Renal cortical epithelial cell (primary cell): ENCODE results near the gene AKAP8L. TPM values are rescaled to one million over a fixed set of nuclear protein-coding genes. Genes with fewer than 3 reads are reported as not detected.
"Not testable (repeated sequence)": the region's sequence is repeated elsewhere in the genome, so short reads cannot be mapped to it uniquely, and the experiment has no call there.

Experiments
- DNase-seq: peaks from one replicate; pipeline ENCODE4 v3.0.0-alpha.2; 2011; ENCODE audit warnings: low read depth
- total RNA-seq: library from RNA; depleted of rRNA; stranded (reverse); fragments of >200 nt; gene quantifications from 2 replicates; pipeline ENCODE4 v1.2.3, GENCODE V29; 2014

The AKAP8L gene
- total RNA-seq, 1 donor from 2014 or later: 80.6 TPM

GRCh38 chr19:15360015-15360414, 58.8 kb downstream of the AKAP8L start:
- not testable (repeated sequence) for DNase-seq

DNA sequence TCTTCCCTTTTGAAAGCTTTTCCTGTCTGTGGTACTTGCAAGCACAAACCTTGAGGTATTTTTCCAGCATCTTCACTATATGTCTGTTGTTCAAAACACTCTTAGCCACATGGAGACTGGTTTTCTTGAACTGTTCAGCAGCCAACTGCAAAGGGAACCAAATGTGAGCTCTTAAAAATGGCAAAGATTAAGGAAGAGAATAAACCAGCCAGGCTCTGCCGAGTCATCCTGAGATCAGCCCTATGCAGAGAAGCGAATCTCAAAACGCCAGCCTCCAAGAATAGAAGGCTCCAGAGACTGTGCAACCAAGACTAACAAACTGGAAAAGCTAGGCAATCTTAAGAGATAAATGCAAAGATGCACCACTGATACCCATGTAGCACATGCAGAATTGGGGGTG, 59.9 kb downstream of the AKAP8L start:
- DNase-seq: no peak

GRCh38 chr19:15357906-15358305, 60.9 kb downstream of the AKAP8L start:
- no peak for DNase-seq

DNA sequence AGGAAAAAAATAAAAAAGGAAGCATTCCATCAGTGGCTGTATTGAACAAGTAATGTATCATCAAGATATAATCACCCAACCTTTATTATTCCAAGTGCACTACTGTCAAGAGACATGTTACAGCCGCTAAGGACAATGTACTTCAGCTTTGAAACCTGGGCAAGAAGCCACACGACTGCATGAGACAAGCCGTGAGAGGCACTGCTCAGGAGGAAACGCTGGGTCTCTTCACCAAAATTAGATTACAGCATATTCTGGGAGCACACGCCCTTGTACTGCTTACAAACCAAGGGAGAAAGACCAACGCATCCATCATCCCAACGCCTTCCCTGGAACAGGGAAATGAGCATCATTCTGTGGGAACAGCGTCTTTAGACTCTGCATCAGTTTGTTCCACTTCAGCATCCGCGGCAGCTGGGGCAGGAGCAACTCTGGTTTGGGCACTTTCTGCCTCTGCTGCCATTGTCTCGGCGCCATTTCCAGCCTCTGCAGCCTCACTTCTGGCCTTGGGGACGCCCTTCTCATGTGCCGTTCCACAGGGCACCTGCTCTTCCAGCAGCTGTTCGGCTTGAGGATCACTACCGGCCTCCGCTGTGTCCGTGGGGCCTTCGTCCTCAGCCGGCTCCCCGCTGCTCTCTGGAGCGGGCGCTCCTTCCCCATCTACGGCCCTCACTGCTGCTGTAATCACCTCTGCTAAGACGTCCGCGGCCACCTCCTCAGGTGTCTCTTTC, 64.1 kb downstream of the AKAP8L start:
- DNase-seq: no peak

DNA sequence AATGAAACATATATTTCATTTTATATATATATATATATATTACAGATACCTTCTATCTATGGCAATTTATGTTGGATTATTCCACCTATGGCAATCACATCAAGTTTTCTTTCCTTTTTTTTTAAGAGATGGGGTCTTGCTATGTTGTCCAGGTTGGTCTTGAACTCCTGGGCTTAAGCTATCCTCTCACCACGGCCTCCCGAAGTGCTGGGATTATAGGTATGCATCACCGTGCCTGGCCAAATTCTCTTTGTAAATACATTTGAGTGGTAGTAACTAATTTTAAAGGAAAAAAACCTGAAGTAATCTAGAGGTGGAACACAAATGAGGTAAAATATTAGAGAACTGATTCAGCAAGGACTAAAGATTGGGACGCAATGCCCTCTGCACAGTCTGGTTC, 64.9 kb downstream of the AKAP8L start:
- DNase-seq: no peak

GRCh38 chr19:15352535-15352934, 66.3 kb downstream of the AKAP8L start:
- not testable (repeated sequence) for DNase-seq

GRCh38 chr19:15341328-15341727, 77.5 kb downstream of the AKAP8L start:
- not testable (repeated sequence) for DNase-seq

- DNase-seq: no peak
Measured at GRCh38 chr19:15340086-15340485, 78.7 kb downstream of the AKAP8L start.

- no peak for DNase-seq
Measured at GRCh38 chr19:15337202-15337601, 81.6 kb downstream of the AKAP8L start.

DNA sequence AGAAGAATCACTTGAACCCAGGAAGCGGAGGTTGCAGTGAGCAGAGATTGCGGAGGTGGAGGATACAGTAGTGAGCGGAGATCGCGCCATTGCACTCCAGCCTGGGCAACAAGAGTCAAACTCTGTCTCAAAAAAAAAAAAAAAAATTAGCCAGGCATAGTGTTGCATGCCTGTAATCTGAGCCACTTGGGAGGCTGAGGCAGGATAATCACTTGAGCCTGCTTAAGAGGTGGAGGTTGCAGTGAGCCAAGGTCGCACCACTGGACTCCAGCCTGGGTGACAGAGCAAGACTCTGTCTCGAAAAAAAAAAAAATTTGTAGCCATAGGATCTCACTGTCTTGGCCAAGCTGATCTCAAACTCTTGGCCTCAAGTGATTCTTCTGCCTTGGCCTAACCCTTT, 82.8 kb downstream of the AKAP8L start:
- not testable (repeated sequence) for DNase-seq

DNA sequence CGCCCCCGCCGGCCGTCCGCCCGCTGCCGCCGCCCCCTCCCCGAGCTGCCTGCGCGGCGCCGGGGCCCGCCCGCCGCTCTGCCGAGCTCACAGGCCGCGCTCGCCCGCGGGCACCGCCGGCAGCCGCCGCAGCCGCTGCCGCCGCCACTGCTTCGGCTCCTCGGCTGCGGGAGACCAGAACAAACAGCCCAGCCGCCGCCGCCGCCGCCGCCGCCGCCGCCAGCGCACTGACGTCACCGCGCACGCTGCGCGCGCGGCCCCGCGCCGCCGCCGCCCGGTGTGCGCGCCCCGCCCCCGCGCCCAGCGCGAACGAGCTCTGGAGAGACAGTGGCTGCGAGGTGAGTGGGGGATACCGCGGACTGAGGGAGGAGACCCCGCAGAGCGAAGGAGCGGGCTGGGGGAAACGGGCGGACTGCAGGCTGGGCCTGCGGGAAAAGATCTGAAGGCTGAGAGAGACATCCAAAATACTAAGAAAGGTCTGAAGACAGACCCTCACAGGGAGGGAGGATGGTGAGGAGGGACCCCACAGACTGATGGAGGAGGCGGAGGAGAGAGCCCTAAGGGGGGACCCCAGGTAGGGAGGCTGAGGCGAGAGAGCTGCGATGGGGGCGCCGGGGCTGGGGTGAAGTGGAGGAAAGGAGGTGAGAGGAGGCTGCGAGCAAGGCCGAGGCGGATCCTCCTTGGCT, 86.3 kb downstream of the AKAP8L start, which contains the start of gene BRD4:
Gene BRD4 (minus strand): TSS at position 229 of the 686 bp plus-strand sequence. CDS start 59,440 bp downstream, outside the sequence.
- no peak for DNase-seq

GRCh38 chr19:15331419-15332310, 87.1 kb downstream of the AKAP8L start:
- no peak for DNase-seq

DNA sequence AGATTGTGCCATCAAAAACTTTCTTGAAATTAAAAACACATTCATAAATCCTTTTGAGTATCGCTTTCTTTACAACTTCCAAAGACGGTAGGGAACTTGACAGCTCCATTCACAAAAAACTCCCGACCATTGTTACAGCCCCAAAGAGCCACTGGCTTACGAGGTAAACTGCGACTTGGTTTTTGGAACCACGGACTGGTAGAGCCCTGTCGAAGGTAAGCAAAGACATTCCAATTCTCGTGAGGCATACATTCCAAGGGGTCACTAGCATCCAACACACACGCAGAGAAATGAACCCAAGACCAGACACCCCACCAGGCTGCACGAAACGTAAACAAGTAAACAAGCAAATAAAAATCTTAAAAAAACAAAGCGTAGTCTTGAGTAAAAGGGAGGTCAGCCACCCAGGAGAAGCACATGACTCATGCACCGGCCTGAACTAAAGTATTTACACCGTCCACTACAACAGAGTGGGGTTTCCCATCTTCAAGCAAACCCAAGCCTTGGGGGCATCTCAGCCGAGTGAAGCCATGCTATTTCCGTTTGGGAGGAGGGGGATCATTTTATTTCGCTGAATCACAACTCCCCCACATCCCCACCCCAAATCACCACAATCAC, 87.9 kb downstream of the AKAP8L start:
- peak; percentile 96 for DNase-seq

Other genes starting within 250 kb of the AKAP8L start
- gene NOTCH3, start 218.0 kb downstream of the AKAP8L start, total RNA-seq: 2.6 and 6.1 TPM in 2 replicates
- 0.60 TPM in 1 of 2 replicates, not detected in the other for gene EPHX3, start 186.5 kb downstream of the AKAP8L start, total RNA-seq
- gene BRD4, start 86.4 kb downstream of the AKAP8L start, total RNA-seq: 8.7 and 30.7 TPM in 2 replicates
- gene AKAP8, start 39.2 kb downstream of the AKAP8L start, total RNA-seq: 17.0 and 23.5 TPM in 2 replicates
- 3.3 and 31.8 TPM in 2 replicates for gene WIZ, start 31.0 kb upstream of the AKAP8L start, total RNA-seq
- gene RASAL3, start 45.6 kb upstream of the AKAP8L start, total RNA-seq: 0.17 and 2.9 TPM in 2 replicates
- gene PGLYRP2, start 60.5 kb upstream of the AKAP8L start, total RNA-seq: not detected in 2 replicates
- not detected in 2 replicates for gene CYP4F22, start 89.5 kb upstream of the AKAP8L start, total RNA-seq
- gene CYP4F8, start 196.2 kb upstream of the AKAP8L start, total RNA-seq: not detected in 2 replicates
- under 0.01 TPM in 1 of 2 replicates, not detected in the other for gene CYP4F3, start 221.9 kb upstream of the AKAP8L start, total RNA-seq